Colonic mucosa (tissue), 4 donors: Measurements from ENCODE around the gene TCFL5. TPM values are rescaled to one million over a fixed set of nuclear protein-coding genes. Genes with fewer than 3 reads are reported as not detected.

Source experiments
- DNase-seq: peaks from one replicate; pipeline ENCODE4 v3.0.0-alpha.2; 2020
- H3K27ac ChIP-seq: fragments of 200-600 bp; one replicate; pipeline ENCODE4 v1.8.0; 2021
- H3K27me3 ChIP-seq: fragments of 200-600 bp; one replicate; pipeline ENCODE4 v1.8.0; 2021
- H3K36me3 ChIP-seq: fragments of 200-600 bp; one replicate; pipeline ENCODE4 v1.8.0; 2021
- H3K4me1 ChIP-seq: fragments of 200-600 bp; one replicate; pipeline ENCODE4 v1.8.0; 2021; ENCODE audit warnings: mild to moderate bottlenecking
- H3K4me3 ChIP-seq: fragments of 200-600 bp; one replicate; pipeline ENCODE4 v1.8.0; 2021
- H3K9ac ChIP-seq, 2 donors: one replicate each; pipeline ENCODE4 v1.7.0; 2013; ENCODE audit warnings: control low read depth in 2 of 2, low read depth in 2 of 2, low read length in 2 of 2
- H3K9me3 ChIP-seq: fragments of 200-600 bp; one replicate; pipeline ENCODE4 v1.8.0; 2021
- CTCF ChIP-seq: fragments of 200-600 bp; IDR thresholded peaks from one replicate; pipeline ENCODE4 v1.8.0; 2022; ENCODE audit warnings: antibody characterized with exemption, mild to moderate bottlenecking
- intact Hi-C: fragments of 100-400 bp; cut with DNase I; formaldehyde crosslinking; loops from one replicate; pipeline ENCODE4 v1.14.1; 2022
- total RNA-seq, 2 donors: library from RNA; stranded (reverse); fragmentation: NEBNext Ultra II Directional in 1 of 2; extraction: Animal tissue kit (Norgen Biotek cat#: 25700) in 1 of 2; gene quantifications; one replicate each; pipeline ENCODE4 v1.2.1, GENCODE V29; 2021
- donor health status: healthy.
- donor health status: DM: no; HTN: no; CAD: no.
- donor health status: DM: no; HTN: no; CAD: no.

TCFL5 gene
- total RNA-seq, 2 donors from 2014 or later, result 6.2 to 7.3 TPM

GRCh38 chr20:62812907-62813200, 48.8 kb downstream of the TCFL5 start:
- Histone ChIP-seq H3K27me3 (peaks cover 31% of the 10 kb centered on the region), H3K9me3 (no peaks in the 10 kb centered on the region), H3K27ac (no peak overlapping the region), H3K9ac (no peak overlapping the region), H3K4me3 (no peak overlapping the region), H3K4me1 (peaks cover 9% of the 10 kb centered on the region), H3K36me3 (peaks cover 36% of the 10 kb centered on the region)
- DNase-seq, result no peak
- intact Hi-C loops, result no loop called here
- no peak for TF ChIP-seq CTCF

DNA sequence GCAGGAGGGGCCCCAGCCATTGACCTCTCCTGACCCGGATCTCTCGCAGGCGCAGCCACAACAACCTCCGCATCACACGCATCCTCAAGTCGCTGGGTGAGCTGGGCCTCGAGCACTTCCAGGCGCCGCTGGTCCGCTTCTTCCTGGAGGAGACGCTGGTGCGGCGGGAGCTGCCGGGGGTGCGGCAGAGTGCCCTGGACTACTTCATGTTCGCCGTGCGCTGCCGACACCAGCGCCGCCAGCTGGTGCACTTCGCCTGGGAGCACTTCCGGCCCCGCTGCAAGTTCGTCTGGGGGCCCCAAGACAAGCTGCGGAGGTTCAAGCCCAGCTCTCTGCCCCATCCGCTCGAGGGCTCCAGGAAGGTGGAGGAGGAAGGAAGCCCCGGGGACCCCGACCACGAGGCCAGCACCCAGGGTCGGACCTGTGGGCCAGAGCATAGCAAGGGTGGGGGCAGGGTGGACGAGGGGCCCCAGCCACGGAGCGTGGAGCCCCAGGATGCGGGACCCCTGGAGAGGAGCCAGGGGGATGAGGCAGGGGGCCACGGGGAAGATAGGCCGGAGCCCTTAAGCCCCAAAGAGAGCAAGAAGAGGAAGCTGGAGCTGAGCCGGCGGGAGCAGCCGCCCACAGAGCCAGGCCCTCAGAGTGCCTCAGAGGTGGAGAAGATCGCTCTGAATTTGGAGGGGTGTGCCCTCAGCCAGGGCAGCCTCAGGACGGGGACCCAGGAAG, 49.3 kb downstream of the TCFL5 start:
- H3K36me3 ChIP-seq, result peaks cover 36% of the 10 kb centered on the region
- H3K4me3 ChIP-seq, result no peak overlapping the region
- no peak for TF ChIP-seq CTCF
- DNase-seq, result no peak
- no peak overlapping the region for H3K9ac ChIP-seq
- H3K27ac ChIP-seq, result no peak overlapping the region
- H3K9me3 ChIP-seq, result no peaks in the 10 kb centered on the region
- intact Hi-C loops, result no loop called here
- H3K27me3 ChIP-seq, result peaks cover 26% of the 10 kb centered on the region
- H3K4me1 ChIP-seq, result peaks cover 9% of the 10 kb centered on the region

- peaks cover 36% of the 10 kb centered on the region for H3K36me3 ChIP-seq
- peaks cover 22% of the 10 kb centered on the region for H3K27me3 ChIP-seq
- no peak overlapping the region for H3K9ac ChIP-seq
- no peak for TF ChIP-seq CTCF
- no peak overlapping the region for H3K27ac ChIP-seq
- no peak for DNase-seq
- intact Hi-C loops, result no loop called here
- no peak overlapping the region for H3K4me3 ChIP-seq
- H3K9me3 ChIP-seq, result no peaks in the 10 kb centered on the region
- H3K4me1 ChIP-seq, result peaks cover 13% of the 10 kb centered on the region
Observed at GRCh38 chr20:62811720-62812119, 49.9 kb downstream of the TCFL5 start.

DNA sequence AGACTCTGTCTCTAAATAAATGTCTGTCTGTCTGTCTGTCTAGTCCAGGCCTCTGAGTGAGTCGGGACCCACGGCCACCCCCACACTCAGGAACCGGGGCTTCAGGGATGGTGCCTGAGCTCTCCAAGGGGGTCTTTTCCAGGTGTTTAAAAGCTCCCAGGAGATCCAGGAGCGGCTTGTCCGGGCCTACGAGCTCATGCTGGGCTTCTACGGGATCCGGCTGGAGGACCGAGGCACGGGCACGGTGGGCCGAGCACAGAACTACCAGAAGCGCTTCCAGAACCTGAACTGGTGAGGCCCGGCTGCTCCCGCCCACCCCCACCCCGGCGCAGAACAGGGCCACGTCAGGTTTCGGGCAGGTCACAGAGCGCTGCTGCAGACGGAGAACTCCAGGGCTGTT, 50.3 kb downstream of the TCFL5 start:
- DNase-seq, result no peak
- TF ChIP-seq CTCF, result no peak
- intact Hi-C loops, result no loop called here

DNA sequence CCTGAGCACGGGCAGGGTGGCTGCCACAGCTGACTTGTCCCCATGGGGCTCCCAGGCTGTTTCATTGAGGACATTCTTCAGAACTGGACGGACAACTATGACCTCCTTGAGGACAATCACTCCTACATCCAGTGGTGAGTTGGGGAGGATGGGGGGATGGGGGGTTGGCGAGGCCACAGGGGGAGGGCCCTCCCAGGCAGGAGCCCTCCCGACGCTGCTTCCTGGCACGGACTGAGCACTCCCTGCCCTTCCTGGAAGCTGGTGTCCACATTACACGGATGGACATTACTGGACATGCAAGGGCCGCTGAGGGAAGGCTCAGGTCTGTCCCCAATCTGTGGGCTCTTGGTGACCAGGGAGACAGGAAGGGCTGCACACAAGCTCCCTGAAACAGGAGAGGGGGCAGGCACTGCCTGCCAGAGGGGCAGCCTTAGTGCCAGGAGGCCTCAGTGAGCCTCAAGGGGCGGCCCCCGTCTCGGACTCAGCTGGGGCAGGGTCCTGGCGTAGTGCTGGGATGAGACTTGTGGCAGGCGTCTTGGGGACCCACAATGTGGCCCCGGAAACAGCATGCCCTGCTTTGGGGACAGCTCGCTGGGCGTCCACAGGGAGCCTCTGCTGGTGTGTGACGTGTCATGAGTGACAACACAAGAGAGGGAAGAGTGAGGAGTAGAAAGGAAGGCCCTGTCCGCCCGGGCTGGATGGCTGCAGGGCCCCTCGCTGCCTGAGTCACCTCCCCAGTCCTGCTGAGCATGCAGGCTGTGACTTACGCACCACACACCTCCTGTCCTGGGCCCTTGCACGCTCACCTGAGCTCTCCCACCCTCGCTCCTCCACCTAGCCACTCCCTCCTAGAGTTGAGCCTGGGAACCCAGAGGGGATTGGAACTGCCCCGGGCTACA, 51.8 kb downstream of the TCFL5 start:
- peaks cover 14% of the 10 kb centered on the region for H3K4me1 ChIP-seq
- H3K9me3 ChIP-seq, result no peaks in the 10 kb centered on the region
- intact Hi-C loops, result loop anchor here (5.0 kb wide), 1 partner anchor 142 kb away; no protein-coding TSS in a partner anchor
- no peak for TF ChIP-seq CTCF
- H3K27ac ChIP-seq, result no peak overlapping the region
- peaks cover 36% of the 10 kb centered on the region for H3K36me3 ChIP-seq
- H3K9ac ChIP-seq, result no peak overlapping the region
- no peak overlapping the region for H3K4me3 ChIP-seq
- no peak for DNase-seq
- H3K27me3 ChIP-seq, result peaks cover 2% of the 10 kb centered on the region

More for the DNA sequence above, 50.3 kb downstream of the TCFL5 start:
- Histone ChIP-seq H3K27ac (no peak overlapping the region), H3K27me3 (peaks cover 18% of the 10 kb centered on the region), H3K9me3 (no peaks in the 10 kb centered on the region), H3K4me1 (peaks cover 14% of the 10 kb centered on the region), H3K4me3 (no peak overlapping the region), H3K36me3 (peaks cover 36% of the 10 kb centered on the region), H3K9ac (no peak overlapping the region)
